ENCODE results near the gene COG7. TPM values are rescaled to one million over a fixed set of nuclear protein-coding genes. Genes with fewer than 3 reads are reported as not detected.

COG7 gene
- total RNA-seq, 4 donors from 2014 or later = 20.1 to 81.7 (median 50.4) TPM

- no peak for DNase-seq
- TF ChIP-seq, protein P1, sequence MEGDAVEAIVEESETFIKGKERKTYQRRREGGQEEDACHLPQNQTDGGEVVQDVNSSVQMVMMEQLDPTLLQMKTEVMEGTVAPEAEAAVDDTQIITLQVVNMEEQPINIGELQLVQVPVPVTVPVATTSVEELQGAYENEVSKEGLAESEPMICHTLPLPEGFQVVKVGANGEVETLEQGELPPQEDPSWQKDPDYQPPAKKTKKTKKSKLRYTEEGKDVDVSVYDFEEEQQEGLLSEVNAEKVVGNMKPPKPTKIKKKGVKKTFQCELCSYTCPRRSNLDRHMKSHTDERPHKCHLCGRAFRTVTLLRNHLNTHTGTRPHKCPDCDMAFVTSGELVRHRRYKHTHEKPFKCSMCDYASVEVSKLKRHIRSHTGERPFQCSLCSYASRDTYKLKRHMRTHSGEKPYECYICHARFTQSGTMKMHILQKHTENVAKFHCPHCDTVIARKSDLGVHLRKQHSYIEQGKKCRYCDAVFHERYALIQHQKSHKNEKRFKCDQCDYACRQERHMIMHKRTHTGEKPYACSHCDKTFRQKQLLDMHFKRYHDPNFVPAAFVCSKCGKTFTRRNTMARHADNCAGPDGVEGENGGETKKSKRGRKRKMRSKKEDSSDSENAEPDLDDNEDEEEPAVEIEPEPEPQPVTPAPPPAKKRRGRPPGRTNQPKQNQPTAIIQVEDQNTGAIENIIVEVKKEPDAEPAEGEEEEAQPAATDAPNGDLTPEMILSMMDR (IDR thresholded peaks at IDR 0.05) = no peak
- TF ChIP-seq POLR2A (IDR thresholded peaks at IDR 0.05) = no peak
- no peak overlapping the region for H3K4me3 ChIP-seq
Observed at GRCh38 chr16:23377071-23377931, 75.7 kb downstream of the COG7 start.

GRCh38 chr16:23375643-23376042 is 77.3 kb downstream of the COG7 start:
- Histone ChIP-seq H3K4me3 (no peak overlapping the region), H3K9me3 (no peaks in the 10 kb centered on the region), H3K27ac (no peak overlapping the region), H3K27me3 (no peaks in the 10 kb centered on the region), H3K4me1 (no peaks in the 10 kb centered on the region), H3K36me3 (no peaks in the 10 kb centered on the region)
- no peak for TF ChIP-seq POLR2A (IDR thresholded peaks at IDR 0.05)
- no peak for DNase-seq

More at GRCh38 chr16:23377071-23377931, 75.7 kb downstream of the COG7 start:
- Histone ChIP-seq H3K4me1 (no peaks in the 10 kb centered on the region), H3K9me3 (no peaks in the 10 kb centered on the region), H3K27me3 (no peaks in the 10 kb centered on the region), H3K36me3 (no peaks in the 10 kb centered on the region), H3K27ac (no peak overlapping the region)

DNA sequence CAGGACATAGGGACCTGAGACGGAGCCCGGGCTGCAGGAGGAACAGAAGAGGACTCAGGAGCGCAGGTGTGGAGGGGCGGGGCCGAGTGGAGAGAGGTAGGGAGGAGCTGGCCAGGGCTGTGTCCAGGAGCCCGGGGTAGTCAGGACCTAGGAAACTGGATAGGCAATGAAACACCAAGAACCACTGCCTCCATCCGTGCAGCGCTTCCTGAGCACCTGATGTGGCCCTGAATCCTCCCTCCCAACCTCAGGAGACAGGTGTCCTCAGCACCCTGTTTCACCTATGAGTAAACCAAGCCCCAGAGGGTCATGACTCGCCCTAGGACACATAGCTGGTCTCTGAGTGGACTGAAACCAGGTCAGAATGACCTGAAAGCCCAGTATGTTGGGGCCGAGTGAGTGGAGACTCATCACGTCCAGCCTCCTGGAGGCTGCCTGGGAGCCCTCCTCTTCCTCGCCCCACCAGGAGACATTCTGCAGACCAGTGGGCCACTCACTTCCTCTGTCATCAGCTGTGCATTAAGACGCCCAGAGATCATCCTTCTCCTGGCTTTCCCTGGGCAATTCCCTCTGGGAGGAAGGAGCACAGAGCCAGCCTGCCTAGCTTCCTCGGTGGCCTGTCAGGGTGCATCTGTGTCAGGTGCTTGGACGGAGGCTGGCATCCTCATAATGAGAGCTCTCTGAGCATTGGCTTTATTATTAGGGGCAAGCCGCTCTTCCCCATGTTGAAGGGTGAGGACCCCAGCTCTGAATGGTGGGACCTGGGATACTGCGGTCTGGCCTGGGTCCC is 78.1 kb downstream of the COG7 start:
- Histone ChIP-seq H3K4me3 (no peak overlapping the region), H3K9me3 (no peaks in the 10 kb centered on the region), H3K4me1 (no peaks in the 10 kb centered on the region), H3K27me3 (no peaks in the 10 kb centered on the region), H3K36me3 (no peaks in the 10 kb centered on the region), H3K27ac (no peak overlapping the region)
- no peak for DNase-seq
- no peak for TF ChIP-seq POLR2A (IDR thresholded peaks at IDR 0.05)
- TF ChIP-seq, protein P1 (IDR thresholded peaks at IDR 0.05) = no peak

DNA sequence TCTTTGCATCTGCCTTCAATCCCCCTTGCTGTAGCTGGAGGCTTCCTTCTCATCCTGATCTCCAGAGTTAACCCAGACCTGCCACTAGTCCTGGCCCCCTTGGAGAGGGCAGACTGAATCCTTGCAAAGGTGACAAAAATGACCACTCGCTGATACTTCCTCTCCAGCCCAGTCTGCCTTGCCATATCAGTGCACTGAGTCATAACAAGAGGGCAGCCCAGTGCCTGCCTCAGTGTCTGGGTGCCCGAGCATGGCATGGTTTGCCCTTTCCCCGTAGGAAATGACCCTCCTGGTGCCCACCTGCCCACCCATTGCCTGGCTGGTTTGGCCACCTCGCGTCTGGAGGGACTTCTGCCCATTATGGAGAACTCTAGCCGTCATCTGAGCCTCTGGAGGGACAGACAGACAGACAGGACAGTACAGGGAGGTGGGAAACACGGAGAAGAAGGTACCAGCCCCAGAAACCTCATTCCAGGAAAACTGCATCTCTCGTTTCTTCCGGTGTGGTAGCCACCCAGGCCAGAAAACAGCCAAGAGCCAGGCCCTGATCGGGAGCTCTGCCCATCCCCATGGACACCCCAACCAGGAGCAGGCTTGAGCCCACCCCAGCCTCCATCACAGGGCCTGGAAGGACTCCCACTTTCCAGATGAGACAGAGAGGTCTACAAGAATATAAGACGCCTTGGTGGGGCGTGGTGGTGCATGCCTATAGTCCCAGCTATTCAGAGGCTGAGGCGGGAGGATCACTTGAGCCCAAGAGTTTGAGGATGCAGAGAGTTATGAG is 79.4 kb downstream of the COG7 start:
- no peaks in the 10 kb centered on the region for H3K4me1 ChIP-seq
- no peak overlapping the region for H3K4me3 ChIP-seq
- TF ChIP-seq, protein P1 (IDR thresholded peaks at IDR 0.05) = no peak
- no peak for TF ChIP-seq POLR2A (IDR thresholded peaks at IDR 0.05)
- no peaks in the 10 kb centered on the region for H3K36me3 ChIP-seq
- no peaks in the 10 kb centered on the region for H3K27me3 ChIP-seq
- no peak overlapping the region for H3K27ac ChIP-seq
- no peaks in the 10 kb centered on the region for H3K9me3 ChIP-seq
- no peak for DNase-seq

- no peak overlapping the region for H3K4me3 ChIP-seq
- H3K4me1 ChIP-seq = no peaks in the 10 kb centered on the region
- no peak overlapping the region for H3K27ac ChIP-seq
- no peaks in the 10 kb centered on the region for H3K36me3 ChIP-seq
- no peaks in the 10 kb centered on the region for H3K27me3 ChIP-seq
- no peaks in the 10 kb centered on the region for H3K9me3 ChIP-seq
- no peak for TF ChIP-seq POLR2A (IDR thresholded peaks at IDR 0.05)
- TF ChIP-seq, protein P1 (IDR thresholded peaks at IDR 0.05) = no peak
- no peak for DNase-seq
Observed at GRCh38 chr16:23371368-23371767, 81.6 kb downstream of the COG7 start.

All from Peyer's patch (tissue), 4 donors.